Activated T-cell treated with anti-CD3 and anti-CD28 coated beads for 1 hour (primary cell): ENCODE data around the gene SYTL3.
"Not testable (repeated sequence)": the region's sequence is repeated elsewhere in the genome, so short reads cannot be mapped to it uniquely, and the experiment has no call there.

Experiments
- DNase-seq: peaks from one replicate; pipeline ENCODE4 v3.0.0-alpha.2; 2020; ENCODE audit warnings: low read depth

The SYTL3 gene

GRCh38 chr6:158663625-158664165 lies 13.8 kb downstream of the SYTL3 start:
- no peak for DNase-seq

DNA sequence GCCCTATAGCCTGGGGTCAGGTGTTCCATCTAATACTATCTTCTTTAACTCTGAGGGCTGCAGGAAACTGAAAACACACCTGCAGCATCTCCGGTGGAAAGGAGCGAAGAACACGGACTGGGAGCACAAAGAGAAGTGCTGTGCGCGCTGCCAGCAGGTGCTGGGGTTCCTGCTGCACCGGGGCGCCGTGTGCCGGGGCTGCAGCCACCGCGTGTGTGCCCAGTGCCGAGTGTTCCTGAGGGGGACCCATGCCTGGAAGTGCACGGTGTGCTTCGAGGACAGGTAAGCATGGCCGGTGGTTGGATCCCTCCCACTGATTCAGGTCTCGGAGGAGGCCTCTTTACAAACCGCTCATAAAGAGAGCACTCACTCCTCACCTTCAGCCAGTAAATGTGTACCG lies 15.5 kb downstream of the SYTL3 start:
- DNase-seq = no peak

- no peak for DNase-seq
Measured at GRCh38 chr6:158666628-158667359, 16.9 kb downstream of the SYTL3 start.

DNA sequence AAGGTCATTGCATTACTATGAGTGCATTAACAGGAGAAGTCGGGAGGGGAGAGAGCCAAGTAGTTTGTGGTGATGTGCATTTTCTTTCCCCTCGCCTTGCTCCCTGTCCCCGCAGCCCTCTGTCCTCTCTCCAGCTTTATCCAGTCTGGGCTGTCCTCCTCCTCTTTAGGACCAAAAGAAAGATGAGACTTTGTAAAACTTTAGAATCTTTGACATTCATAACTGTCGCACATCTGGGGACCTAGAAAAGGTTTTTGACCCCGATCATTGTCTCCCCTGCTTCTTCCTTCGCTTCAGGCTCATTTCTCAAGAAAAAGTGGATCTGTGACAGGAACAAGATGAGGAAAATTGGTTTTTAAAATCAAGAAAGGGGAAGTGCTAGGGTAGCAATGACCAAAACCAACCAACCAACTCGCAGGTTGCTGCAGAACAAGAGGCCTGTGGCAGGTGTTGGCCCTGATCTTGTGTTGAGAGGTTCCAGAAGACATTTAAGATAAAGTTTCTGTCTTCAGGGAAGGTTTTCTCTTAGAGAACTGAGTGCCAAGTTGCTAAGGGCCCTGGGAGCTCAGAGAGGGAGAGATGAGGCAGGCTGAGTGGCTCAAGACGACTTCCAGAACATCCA lies 17.6 kb downstream of the SYTL3 start:
- no peak for DNase-seq

DNA sequence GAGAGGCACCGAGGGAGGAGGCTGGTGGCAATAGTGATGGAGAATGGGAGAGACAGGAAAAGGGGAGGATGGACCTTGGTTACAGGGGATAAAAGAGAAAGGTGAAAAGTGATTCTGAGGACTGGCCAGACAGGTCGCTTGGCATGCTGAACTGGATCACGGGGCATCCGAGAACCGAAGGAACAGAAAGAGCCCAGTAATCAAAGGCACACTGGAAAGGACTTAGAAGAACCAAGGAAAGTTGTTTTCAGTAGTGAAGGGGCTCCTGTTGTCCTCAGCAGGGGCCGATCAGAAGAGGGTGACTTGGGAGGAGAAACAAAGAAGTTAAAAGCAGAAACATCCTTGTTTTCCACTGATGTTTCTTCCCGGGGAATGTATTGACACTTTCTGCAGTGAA lies 18.9 kb downstream of the SYTL3 start:
- DNase-seq = no peak

- DNase-seq = no peak
Measured at GRCh38 chr6:158669145-158670035, 19.5 kb downstream of the SYTL3 start.

DNA sequence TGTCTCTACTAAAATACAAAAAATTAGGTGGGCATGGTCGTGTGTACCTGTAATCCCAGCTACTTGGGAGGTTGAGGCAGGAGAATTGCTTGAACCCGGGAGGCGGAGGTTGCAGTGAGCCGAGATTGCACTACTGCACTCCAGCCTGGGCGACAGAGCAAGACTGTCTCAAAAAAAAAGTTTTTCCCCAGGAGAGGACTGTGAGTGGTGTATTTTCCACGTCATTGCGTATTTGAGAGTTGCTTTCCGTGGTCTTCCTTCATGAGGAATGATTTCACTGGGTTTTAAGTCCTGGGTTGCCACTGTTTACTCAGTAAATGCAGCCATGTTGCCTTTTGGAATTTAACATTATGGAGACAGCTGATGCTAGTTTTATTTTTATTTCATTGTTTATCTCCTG lies 22.3 kb downstream of the SYTL3 start:
- DNase-seq = not testable (repeated sequence)

DNA sequence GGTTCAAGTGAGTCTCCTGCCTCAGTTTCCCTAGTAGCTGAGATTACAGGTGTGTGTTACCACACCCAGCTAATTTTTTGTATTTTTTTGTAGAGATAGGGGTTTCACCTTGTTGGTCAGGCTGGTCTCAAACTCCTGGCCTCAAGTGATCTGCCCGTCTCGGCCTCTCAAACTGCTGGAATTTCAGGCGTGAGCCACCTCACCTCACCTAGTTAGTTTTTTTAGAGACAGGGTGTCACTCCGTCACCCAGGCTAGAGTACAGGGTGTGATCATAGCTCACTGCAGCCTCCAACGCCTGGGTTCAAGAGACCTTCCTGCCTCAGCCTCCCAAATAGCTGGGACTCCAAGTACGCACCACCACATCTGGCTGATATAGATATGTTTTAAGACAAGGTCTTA lies 22.9 kb downstream of the SYTL3 start:
- DNase-seq = no peak

DNA sequence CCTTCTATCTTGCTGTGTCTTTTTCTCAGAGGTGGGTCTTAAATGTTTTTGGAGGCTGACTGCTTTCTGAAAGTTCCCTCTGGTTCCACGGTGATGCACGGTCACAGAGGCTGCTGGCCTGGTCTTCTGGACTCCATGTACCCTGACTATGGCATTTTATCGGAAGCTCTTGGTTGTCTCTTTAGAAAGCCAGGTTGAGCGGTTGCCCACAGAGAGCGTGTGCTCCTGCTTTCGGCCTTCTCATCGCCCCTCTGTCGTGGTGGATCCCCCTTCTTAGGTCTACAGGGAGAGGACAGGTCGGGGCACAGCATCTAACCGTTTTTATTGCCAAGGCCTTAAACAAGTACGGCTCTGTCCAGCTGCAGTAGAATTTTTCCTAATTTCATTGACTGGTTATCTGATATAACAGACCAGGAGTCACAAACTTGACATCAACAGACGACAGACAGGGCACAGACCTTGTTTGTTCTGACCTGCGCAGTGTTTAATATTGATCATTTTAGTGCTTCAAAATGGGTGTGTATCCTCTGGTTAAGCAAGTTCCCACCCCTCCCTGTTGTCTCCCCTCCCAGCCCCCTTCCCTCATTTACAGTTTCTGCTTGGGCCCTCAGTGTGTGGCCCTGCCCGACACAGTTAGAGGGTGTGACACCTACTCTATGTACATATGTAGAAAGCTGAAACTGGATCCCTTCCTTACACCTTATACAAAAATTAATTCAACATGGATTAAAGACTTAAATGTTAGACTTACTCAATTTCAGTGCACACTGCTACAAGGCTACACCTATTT lies 24.7 kb downstream of the SYTL3 start:
- DNase-seq = no peak

- DNase-seq = not testable (repeated sequence)
Measured at GRCh38 chr6:158677094-158677493, 27.2 kb downstream of the SYTL3 start.

DNA sequence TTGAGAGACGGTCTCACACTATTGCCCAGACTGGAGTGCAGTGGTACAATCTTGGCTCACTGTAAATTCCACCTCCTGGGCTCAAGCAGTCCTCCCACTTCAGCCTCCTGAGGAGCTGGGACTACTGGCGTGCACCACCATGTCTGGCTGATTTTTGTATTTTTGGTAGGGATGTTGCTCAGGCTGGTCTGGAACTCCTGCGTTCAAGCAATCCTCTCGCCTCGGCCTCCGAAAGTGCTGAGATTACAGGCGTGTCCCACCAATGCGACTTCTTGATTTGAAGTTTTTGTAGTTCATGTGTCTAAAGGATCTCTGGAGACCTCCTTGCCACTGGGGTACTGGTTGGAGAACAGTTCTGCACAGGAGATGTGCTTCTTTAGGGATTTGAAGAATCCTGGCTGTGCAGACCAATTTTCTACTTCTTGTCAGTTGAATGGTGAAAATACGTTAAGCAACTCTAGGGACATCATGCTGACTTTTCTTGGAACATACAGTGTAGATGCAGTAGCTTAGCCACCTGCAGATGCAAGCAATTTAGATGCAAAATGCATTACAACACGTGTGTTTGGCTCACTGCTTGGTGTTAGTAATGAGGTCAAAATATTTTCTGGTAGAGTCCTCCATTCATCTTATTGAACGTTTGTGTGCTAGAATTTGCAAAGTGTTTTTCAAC lies 28.2 kb downstream of the SYTL3 start:
- no peak for DNase-seq

GRCh38 chr6:158680015-158680414 lies 30.2 kb downstream of the SYTL3 start:
- DNase-seq = no peak

DNA sequence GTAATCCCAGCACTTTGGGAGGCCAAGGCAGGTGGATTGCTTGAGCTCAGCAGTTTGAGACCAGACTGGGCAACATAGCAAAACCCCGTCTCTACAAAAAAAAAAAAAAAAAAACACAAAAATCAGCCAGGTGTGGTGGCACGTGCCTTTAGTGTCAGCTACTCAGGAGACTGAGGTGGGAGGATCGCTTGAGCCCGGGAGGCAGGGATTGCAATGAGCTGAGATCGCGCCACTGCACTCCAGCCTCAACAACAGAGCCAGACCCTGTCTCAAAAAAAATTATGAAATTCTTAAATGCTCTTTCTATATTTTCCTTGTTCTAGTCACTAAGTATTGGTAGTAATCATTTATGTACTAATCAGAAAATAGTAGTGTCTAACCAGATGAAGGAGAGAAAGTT lies 30.6 kb downstream of the SYTL3 start:
- DNase-seq = no peak

- DNase-seq = no peak
Measured at GRCh38 chr6:158684311-158684710, 34.5 kb downstream of the SYTL3 start.

- DNase-seq = no peak
Measured at GRCh38 chr6:158684745-158685324, 35.0 kb downstream of the SYTL3 start.

DNA sequence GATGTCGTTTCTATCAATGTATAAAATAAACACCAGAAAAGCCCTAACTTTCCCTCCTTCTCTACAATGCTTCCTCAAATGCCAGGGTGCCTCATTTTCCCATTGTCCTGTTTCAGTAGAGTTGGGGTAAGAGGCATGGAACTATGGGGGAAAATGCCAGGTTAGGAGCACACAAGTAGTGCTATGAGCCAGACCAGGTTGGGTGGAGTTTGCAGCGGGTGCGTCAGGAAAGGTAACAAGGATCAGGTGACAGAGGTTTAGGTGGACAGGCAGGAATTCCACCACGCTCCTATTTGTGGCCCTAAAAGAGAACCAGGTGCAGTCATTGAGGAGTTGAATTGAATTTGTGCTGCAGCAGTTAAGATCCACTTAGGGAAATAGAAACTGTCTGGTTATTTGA lies 36.5 kb downstream of the SYTL3 start:
- DNase-seq = no peak

- DNase-seq = peak; percentile 13
Measured at GRCh38 chr6:158686791-158687381, 37.0 kb downstream of the SYTL3 start.

DNA sequence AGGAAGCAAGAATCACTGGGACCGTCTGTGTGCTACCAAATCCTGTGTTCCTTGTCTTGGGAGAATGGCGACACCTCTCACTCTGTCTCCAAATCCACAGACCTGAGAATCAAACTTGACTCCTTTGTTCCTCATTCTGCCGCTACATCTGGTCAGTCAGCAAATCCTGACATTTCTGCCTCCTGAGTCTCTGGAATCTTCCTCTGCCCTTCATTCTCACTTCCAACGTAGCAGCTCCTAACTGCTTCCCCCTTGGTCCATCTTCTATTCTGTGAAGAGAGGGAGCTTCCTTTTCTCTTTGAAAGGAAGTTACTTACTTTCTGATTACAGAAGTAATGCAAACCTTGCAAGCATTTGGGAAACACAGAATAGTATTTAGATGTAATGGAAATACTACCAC lies 37.7 kb downstream of the SYTL3 start:
- DNase-seq = no peak

- DNase-seq = no peak
Measured at GRCh38 chr6:158688860-158689259, 39.0 kb downstream of the SYTL3 start.

DNA sequence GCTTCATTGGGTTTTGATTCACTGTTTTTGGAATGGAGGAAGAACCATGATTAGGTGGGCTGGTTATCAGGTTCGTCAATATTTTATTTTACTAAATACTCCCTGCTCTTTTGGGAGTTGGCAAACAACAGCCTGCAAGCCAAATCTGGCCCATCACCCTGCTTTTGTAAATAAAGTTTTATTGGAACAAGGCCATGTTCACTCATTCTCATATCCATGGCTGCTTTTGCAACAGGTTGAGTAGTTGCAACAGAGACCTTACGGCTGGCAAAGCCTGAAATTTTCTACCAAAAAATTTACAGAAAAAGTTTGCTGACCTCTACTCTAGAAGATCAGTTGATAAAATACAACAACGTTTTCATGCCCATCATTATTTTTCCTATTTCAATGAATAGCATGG lies 45.1 kb downstream of the SYTL3 start:
- no peak for DNase-seq

DNA sequence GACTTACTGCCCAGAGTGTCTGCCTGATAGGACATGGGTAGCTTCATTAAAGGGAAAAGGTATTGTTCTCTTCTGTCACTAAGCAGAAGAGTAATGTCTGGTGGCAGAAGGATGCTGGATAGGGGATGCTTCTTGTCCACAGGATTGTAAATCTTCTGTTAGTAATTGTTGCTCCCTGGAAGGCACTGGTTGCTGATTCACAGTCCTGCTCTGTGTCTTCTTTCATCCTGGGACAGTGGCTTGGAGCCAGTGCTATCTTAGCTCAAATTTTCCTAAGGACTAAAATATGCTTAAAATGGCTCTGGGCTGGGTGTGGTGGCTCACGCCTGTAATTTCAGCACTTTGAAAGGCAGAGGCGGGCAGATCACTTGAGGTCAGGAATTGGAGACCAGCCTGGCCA lies 48.0 kb downstream of the SYTL3 start:
- no peak for DNase-seq
